Measurements from ENCODE around the gene NAGA. TPM values are rescaled to one million over a fixed set of nuclear protein-coding genes. Genes with fewer than 3 reads are reported as not detected.

Gene NAGA
- total RNA-seq, 4 donors from 2014 or later, result 21.9 to 35.0 (median 33.0) TPM

- H3K36me3 ChIP-seq, result peaks cover 0 to 14% of the 10 kb centered on the region in 2 donors
- H3K4me3 ChIP-seq, result no peak overlapping the region
- no peaks in the 10 kb centered on the region for H3K4me1 ChIP-seq
- WGBS, 2 donors (ENCODE audit: low coverage in 1 of 2), result 95% methylated on average over 2 to 3 of the region's 5 CpGs
- no peak overlapping the region for H3K27ac ChIP-seq
- no peak for TF ChIP-seq EP300 (IDR thresholded peaks at IDR 0.05)
- TF ChIP-seq POLR2AphosphoS5 (IDR thresholded peaks at IDR 0.05), result no peak
- TF ChIP-seq, protein P1, sequence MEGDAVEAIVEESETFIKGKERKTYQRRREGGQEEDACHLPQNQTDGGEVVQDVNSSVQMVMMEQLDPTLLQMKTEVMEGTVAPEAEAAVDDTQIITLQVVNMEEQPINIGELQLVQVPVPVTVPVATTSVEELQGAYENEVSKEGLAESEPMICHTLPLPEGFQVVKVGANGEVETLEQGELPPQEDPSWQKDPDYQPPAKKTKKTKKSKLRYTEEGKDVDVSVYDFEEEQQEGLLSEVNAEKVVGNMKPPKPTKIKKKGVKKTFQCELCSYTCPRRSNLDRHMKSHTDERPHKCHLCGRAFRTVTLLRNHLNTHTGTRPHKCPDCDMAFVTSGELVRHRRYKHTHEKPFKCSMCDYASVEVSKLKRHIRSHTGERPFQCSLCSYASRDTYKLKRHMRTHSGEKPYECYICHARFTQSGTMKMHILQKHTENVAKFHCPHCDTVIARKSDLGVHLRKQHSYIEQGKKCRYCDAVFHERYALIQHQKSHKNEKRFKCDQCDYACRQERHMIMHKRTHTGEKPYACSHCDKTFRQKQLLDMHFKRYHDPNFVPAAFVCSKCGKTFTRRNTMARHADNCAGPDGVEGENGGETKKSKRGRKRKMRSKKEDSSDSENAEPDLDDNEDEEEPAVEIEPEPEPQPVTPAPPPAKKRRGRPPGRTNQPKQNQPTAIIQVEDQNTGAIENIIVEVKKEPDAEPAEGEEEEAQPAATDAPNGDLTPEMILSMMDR (IDR thresholded peaks at IDR 0.05), result no peak
- TF ChIP-seq POLR2A (IDR thresholded peaks at IDR 0.05), result no peak
- ATAC-seq, result no peak
- peaks cover 0 to 6% (median 0%) of the 10 kb centered on the region in 3 donors for H3K9me3 ChIP-seq
- H3K27me3 ChIP-seq, result no peaks in the 10 kb centered on the region
Observed at GRCh38 chr22:42039271-42039670, 31.3 kb downstream of the NAGA start.

DNA sequence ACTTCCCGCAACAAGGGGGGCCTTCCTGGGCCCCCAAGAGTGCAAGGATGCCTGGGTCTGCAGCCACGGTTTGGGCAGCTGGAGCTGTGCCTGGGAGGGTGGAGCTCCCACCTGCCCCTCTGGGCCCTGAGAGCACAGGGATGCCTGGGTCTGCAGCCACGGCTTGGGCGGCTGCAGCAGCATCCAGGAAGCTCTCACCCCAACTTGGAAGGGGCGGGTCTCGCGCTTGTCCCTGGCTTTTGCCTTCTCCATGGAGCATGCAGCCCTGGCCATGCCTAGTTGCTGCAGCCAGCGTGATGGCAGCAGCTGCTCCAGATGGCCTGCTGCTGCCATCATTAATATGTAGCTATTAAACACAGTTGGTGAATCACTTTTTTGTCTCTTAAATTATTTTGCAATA lies 35.4 kb downstream of the NAGA start:
- 80 to 100% methylated on average over 1 to 2 of the region's 8 CpGs for WGBS, 2 donors (ENCODE audit: low coverage in 1 of 2)
- no peaks in the 10 kb centered on the region for H3K4me1 ChIP-seq
- H3K36me3 ChIP-seq, result peaks cover 0 to 6% of the 10 kb centered on the region in 2 donors
- peaks cover 0 to 6% (median 0%) of the 10 kb centered on the region in 3 donors for H3K9me3 ChIP-seq
- H3K27ac ChIP-seq, result no peak overlapping the region
- ATAC-seq, result no peak
- no peaks in the 10 kb centered on the region for H3K27me3 ChIP-seq
- TF ChIP-seq, protein P1 (IDR thresholded peaks at IDR 0.05), result no peak
- TF ChIP-seq POLR2AphosphoS5 (IDR thresholded peaks at IDR 0.05) (no peak), POLR2A (IDR thresholded peaks at IDR 0.05) (no peak), EP300 (IDR thresholded peaks at IDR 0.05) (no peak)
- H3K4me3 ChIP-seq, result no peak overlapping the region

- Histone ChIP-seq H3K27me3 (no peaks in the 10 kb centered on the region), H3K36me3 (peaks cover 0 to 6% of the 10 kb centered on the region in 2 donors), H3K4me3 (no peak overlapping the region), H3K9me3 (peaks cover 0 to 6% (median 0%) of the 10 kb centered on the region in 3 donors), H3K4me1 (no peaks in the 10 kb centered on the region), H3K27ac (no peak overlapping the region)
- no peak for ATAC-seq
- TF ChIP-seq POLR2AphosphoS5 (IDR thresholded peaks at IDR 0.05), result no peak
- WGBS, 2 donors (ENCODE audit: low coverage in 1 of 2), result 92 to 100% methylated on average over 1 to 2 of the region's 5 CpGs
Observed at GRCh38 chr22:42033263-42034181, 37.1 kb downstream of the NAGA start.

- no peaks in the 10 kb centered on the region for H3K4me1 ChIP-seq
- WGBS, 2 donors (ENCODE audit: low coverage in 1 of 2), result 85% methylated on average over 5 of the region's 10 CpGs; no CpG with 5 or more reads in 1 of the 2 donors
Observed at GRCh38 chr22:42026705-42027104, 43.9 kb downstream of the NAGA start.

DNA sequence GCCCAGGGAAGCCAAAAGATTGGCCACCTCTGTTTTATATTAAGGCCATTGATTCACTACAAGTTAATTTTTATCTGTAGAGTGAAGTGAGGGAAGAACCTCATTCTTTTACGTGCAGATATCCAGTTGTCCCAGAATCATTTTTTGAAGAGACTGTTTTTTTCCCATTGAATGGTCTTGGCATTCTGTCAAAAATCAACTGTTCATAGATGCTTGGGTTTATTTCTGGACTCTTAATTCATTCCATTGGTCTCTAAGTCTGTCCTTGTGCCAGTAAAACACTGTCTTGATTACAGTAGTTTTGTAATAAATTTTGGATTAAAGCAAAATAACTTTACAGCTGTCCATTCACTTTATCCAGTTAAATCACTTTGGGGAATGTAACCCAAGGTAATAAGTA lies 45.2 kb downstream of the NAGA start:
- no peaks in the 10 kb centered on the region for H3K36me3 ChIP-seq
- no peak for TF ChIP-seq EP300 (IDR thresholded peaks at IDR 0.05)
- TF ChIP-seq, protein P1 (IDR thresholded peaks at IDR 0.05), result no peak
- no peak for TF ChIP-seq POLR2A (IDR thresholded peaks at IDR 0.05)
- no peak for TF ChIP-seq POLR2AphosphoS5 (IDR thresholded peaks at IDR 0.05)
- 31 to 38% methylated on average over 1 of the region's 1 CpG for WGBS, 2 donors (ENCODE audit: low coverage in 1 of 2)

More at GRCh38 chr22:42026705-42027104, 43.9 kb downstream of the NAGA start:
- H3K27me3 ChIP-seq, result no peaks in the 10 kb centered on the region
- ATAC-seq, result no peak
- TF ChIP-seq EP300 (IDR thresholded peaks at IDR 0.05), result no peak
- TF ChIP-seq, protein P1 (IDR thresholded peaks at IDR 0.05), result no peak
- TF ChIP-seq POLR2AphosphoS5 (IDR thresholded peaks at IDR 0.05), result no peak
- no peak for TF ChIP-seq POLR2A (IDR thresholded peaks at IDR 0.05)
- H3K36me3 ChIP-seq, result no peaks in the 10 kb centered on the region
- no peaks in the 10 kb centered on the region for H3K9me3 ChIP-seq
- no peak overlapping the region for H3K27ac ChIP-seq
- no peak overlapping the region for H3K4me3 ChIP-seq

More for the DNA sequence above, 45.2 kb downstream of the NAGA start:
- no peaks in the 10 kb centered on the region for H3K27me3 ChIP-seq
- no peak overlapping the region for H3K27ac ChIP-seq
- H3K9me3 ChIP-seq, result no peaks in the 10 kb centered on the region
- H3K4me3 ChIP-seq, result no peak overlapping the region
- no peaks in the 10 kb centered on the region for H3K4me1 ChIP-seq
- no peak for ATAC-seq
